HG03442 (cell line): Measurements from ENCODE around the gene EEF1AKMT2.

ENCODE experiments used
- ATAC-seq: cut with Tn5 transposase; IDR thresholded peaks from one replicate; pipeline ENCODE4 v1.9.1; 2021; ENCODE audit warnings: mild to moderate bottlenecking, moderate library complexity; ENCODE audit not compliant: unreplicated experiment

Gene EEF1AKMT2

GRCh38 chr10:124723826-124724225, 67.9 kb downstream of the EEF1AKMT2 start:
- ATAC-seq: no peak

DNA sequence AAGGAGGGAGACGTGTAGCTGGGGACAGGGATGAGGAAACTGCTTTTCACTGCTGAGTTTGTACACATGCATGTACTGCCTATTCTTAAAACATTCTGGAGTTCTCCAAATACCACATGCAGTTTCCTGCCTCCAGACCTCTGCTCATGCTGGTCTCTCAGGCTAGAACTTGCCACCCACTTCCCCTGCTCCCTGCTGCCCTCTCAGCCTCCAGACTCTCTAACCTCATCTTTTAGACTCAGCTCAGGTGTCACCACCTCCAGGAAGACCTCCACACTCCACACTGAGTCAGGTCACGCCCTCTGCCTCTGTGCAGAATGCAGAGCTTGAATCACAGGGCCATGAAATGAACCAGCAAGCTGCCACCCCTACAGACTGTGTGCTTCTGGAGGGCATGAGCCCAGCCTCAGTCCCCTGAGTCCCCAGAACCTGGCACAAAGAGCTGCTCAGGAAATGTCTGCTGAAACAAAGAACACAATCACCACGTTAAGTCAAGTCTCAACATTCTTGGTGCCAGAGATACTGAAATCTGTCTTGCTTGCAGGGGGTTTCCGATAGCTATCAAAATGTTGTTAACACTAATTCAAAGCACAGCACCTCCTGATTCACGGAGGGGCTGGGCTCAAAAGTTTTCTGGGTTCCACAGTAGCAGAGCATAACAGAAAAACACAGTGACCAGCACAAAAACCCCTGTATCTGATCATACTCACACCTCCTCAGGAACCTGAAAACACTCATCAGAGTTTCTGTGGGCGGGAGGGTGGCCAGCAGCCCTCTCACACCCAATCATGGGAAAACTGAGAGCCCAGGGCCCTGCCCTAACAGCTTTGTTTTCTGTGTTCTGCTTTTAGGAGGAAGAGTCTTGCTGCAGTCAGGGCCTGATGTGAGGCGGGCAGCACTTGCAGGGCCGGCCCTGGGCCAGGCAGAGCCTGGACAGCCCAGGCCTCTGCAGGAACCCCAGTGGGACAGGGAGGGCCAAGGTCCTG, 68.6 kb downstream of the EEF1AKMT2 start:
- peak; percentile 72 for ATAC-seq

- no peak for ATAC-seq
Observed at GRCh38 chr10:124721330-124722045, 70.2 kb downstream of the EEF1AKMT2 start.

DNA sequence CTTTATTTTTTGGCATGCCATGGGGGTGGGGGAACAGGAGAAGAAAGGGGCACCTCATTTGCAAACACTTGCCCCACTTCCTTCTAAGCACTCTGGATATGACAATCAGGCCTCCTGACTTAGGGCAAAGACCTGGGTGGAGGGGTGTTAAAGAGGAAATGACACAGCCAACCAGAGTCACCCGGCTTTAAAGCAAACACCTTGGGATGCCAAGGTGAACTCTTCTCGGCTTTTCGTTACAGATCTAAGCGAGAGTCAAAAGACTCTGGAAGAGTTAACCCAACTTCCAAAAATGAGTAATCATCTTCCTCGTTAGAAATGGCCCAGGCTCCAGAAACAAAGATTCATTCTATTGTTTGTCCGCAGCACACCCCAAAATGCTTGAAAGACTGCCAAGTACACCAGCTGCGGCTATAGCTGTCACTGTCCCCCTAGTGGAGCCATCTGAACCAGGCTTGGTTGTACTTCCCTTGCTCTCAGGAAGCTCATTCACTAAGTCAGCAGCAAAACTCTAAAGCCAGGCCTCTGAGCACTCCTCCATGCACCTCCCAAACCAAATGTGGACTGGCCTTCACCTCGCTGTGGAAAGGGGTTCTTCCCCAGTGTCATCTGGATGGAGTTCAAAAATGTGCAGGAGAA, 72.4 kb downstream of the EEF1AKMT2 start:
- ATAC-seq: peak; percentile 30

- ATAC-seq: peak; percentile 58
Observed at GRCh38 chr10:124717911-124718741, 73.6 kb downstream of the EEF1AKMT2 start.

DNA sequence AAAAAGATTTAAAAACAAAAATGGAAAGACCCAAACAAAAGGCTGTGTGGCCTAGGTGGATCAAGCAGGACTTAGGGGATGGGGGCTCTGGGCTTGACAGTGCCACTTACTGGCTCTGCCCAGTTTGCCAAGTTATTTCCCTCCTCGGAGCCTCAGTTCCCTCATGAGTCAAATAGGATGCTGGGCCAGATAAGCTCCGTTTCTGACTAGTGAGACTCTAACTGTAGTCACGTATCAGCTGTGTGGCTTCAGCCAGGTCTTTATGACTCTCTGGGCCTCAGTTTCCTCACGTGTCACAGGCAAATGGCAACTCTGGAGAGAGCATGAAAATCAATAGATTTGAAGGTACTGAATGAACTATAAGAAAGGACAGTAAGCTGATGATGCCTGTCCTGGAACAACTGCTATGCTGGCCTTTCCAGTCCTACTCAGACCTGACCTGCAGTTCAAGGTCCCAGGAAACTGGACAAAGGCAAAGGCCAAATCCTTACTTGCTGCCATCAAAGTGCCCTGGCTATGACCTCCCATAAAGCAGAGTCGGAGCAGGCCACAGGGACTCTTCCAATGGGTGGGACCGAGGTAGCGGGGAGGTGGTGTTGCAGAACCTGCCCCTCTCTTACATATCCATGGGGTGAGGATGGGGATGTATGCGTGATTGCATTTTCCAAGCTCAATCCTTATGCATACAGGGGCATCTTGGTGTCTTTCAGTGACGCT, 74.5 kb downstream of the EEF1AKMT2 start:
- ATAC-seq: no peak

DNA sequence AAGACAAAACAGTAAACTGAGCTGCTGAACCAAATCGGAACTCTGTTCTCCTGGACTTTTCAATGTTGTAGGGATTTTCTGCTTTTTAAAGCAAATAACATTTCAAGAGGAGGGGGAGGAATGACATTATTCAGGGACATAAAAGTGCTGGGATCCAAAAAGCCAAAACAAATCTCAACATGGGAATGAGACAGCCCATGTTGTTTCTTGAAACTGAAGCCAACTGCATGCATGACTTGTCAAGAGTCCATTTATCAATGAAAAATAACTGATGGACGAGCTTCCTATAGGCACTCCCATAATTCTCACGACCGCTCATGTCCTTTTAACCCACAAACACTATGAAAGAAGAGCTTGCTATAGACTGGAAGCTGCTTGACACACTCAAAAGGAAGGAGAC, 75.3 kb downstream of the EEF1AKMT2 start:
- ATAC-seq: no peak

DNA sequence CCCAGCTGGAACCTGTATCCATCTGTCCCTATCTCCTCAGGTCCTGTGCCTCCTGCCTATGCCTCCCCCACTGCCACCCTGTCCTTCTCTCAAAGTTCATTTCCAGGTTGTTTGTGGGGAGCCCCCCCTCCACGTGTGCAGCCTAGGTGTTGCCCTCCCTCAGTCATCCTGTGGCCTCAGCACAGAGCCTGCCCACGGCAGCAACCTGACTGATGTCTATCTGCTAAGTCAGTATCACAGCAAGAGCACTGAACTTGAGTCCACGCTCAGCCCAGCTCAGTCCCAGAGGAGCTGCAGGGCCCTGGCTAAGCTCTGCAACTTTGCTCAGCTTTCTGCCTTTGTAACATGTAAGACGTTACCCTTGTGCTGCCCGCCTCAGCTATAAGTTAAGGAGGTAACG, 76.2 kb downstream of the EEF1AKMT2 start:
- no peak for ATAC-seq

DNA sequence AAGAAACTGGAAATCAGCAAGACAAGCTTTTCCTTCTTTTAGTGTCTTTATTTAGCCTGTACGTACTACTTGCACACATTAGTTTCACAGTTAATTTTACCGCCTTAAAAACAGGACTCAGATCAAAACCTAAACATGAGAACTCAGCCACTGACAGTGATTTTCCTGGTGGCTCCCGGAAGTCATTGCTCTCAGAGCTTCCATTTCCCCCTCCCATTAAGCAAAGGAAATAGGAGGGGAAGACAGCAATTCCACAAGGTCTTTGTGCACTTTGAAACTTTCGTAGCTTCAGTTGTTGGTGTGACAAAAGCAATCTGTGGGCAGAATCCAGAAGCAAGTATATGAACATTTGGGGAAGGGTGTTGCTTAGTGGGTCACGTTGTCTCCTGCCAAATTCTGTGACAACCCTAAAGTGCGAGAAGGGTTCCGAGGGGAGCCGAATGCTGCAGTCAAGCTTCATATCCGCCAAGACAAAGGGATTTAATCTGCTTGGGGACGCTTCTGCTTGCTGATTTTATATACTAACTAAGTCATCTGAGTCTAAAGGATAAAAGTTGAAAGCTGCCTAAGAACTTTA, 77.9 kb downstream of the EEF1AKMT2 start:
- ATAC-seq: no peak

DNA sequence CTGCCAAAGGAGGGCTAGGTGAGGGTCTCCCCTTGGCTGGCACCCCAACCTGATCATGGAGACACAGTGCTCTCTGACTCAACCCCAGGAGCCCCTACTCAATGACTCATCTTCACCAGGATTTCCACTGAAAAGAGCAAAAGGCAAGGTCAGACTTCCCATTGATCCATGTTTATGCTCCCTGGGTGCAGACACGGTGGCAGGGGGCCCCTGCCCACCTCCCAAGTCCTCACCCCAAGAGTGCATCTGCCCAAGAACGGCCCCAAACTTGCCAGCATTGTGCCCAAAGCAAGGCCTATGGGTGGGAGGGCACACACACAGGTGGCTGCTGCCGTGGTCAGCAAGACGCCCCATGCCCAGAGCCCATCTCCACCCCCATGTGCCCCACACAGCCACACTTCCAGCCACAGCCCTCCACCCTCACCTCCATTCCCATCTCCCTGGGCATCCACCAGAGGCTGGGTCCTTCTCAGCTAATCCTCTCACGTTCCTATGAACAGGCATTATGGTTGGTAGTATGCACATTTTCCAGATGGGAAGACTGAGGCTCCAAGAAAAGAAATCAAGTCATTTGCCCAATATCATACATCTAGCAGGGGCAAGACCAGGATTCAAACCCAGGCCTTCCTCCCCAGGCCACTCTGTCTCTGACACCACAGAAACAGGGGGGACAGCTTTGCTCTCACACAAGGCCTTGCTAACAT, 78.8 kb downstream of the EEF1AKMT2 start:
- ATAC-seq: no peak

- no peak for ATAC-seq
Observed at GRCh38 chr10:124711145-124711544, 80.5 kb downstream of the EEF1AKMT2 start.

- no peak for ATAC-seq
Observed at GRCh38 chr10:124710266-124710881, 81.3 kb downstream of the EEF1AKMT2 start.

DNA sequence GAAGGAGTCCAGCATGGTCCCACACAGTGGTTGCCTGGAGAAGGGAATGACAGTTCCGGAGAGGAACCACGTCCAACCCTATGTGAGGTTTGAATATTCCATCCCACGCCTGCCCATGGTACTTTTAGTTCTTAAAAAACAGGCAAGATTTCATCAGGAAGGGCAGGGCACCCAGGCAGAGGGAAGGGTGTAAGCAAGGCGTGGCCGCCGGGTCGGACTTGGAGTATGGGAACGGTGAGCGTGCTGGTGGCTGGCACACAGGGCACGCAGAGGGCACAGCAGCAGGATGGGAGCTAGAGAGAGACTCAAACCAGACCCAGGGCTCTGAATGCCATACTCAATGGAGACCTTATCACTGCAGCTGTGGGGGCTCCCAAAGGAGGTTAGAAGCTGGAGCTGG, 81.8 kb downstream of the EEF1AKMT2 start:
- no peak for ATAC-seq

DNA sequence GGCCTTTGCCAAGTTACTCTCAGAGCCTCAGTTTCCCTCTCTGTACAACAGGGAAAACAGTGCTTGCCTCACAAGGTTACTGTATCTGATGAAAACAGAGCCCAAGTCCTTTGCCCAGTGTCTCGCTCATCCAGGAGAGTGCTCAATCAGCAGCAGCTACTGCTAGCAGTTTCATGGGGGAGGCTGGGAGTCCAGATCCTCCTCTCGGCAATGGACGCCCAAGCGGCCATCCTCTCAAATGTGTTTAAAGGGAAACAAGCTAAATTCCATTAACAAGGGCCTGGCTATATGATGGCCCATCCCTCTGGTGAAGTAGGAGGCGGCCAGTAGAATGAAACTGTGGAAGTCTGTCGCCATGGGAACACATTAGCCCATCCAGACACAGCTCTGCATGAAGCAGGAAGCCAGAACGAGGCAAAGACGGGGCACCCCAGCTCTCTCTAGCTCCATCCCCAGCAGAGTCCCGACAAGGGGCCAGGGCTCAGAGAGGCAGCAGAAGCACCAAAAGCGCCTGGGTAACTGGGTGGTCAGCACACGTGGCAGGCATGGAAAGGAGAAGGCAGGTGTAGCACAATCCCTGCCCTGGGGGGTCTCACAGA, 82.7 kb downstream of the EEF1AKMT2 start:
- no peak for ATAC-seq

DNA sequence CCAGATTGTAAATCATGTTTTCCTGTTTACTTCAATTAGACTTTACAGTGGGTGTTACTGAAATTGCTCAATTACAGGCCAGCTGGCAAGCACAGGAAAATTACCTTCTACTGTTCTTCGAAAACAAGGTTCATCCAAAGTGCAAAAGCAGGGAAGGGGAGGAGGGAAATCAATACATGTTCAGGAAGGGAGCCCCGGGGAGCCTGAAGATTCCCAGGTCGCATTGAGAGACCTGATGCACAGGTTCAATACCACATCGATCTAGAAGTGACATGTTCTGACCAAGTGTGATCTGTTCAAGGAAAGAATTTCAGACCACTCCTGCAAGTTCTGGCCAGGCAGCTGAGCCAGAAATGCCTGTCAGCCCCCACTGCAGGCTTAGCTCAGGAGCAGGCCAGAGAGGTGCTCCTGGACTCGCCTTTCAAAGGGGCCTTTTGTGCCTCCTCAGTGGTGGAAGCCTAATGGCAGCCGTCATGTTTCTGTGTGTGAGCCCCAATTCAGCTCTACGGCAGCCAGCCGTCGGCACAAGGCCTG, 83.4 kb downstream of the EEF1AKMT2 start:
- ATAC-seq: no peak
